22Rv1 (cell line): Measurements from ENCODE around the gene FRY.

Experiments
- ZFX ChIP-seq: fragments of 450-650 bp; IDR thresholded peaks from 2 replicates; pipeline ENCODE4 v1.6.1; 2017; ENCODE audit warnings: antibody characterized with exemption, borderline replicate concordance
- TF ChIP-seq, protein P1 (sequence below): fragments of 450-650 bp; IDR thresholded peaks from 2 replicates; pipeline ENCODE4 v1.5.1; 2017; ENCODE audit warnings: mild to moderate bottlenecking

DNA sequence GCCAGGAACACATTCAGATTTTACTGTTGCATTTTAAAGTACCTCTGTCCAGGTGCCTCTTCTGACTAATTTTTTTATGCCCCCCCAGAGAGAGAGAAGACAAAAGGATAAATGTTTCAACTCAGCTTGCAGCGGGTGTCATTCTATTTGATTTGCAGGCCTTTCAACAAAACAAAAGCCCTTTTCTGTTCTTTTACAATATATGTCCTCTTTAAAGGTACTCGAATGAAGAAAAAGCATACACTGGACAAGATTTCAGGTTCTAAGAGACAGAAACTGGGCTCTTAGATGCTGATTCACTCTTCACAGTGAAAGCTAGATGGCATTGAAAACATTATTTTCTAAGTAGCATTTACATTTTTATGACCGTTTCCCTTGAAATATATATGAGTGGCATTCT is 2.9 kb upstream of the FRY start:
- TF ChIP-seq, protein P1, sequence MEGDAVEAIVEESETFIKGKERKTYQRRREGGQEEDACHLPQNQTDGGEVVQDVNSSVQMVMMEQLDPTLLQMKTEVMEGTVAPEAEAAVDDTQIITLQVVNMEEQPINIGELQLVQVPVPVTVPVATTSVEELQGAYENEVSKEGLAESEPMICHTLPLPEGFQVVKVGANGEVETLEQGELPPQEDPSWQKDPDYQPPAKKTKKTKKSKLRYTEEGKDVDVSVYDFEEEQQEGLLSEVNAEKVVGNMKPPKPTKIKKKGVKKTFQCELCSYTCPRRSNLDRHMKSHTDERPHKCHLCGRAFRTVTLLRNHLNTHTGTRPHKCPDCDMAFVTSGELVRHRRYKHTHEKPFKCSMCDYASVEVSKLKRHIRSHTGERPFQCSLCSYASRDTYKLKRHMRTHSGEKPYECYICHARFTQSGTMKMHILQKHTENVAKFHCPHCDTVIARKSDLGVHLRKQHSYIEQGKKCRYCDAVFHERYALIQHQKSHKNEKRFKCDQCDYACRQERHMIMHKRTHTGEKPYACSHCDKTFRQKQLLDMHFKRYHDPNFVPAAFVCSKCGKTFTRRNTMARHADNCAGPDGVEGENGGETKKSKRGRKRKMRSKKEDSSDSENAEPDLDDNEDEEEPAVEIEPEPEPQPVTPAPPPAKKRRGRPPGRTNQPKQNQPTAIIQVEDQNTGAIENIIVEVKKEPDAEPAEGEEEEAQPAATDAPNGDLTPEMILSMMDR = no peak
- no peak for TF ChIP-seq ZFX
